NCI-H2107 (cell line): ENCODE data around the gene MEIKIN.
"Not testable (repeated sequence)": the region's sequence is repeated elsewhere in the genome, so short reads cannot be mapped to it uniquely, and the experiment has no call there.

ENCODE experiments used
- DNase-seq: peaks from one replicate; lab custom pipeline; 2025; lab: John Stamatoyannopoulos, UW

Gene MEIKIN

DNA sequence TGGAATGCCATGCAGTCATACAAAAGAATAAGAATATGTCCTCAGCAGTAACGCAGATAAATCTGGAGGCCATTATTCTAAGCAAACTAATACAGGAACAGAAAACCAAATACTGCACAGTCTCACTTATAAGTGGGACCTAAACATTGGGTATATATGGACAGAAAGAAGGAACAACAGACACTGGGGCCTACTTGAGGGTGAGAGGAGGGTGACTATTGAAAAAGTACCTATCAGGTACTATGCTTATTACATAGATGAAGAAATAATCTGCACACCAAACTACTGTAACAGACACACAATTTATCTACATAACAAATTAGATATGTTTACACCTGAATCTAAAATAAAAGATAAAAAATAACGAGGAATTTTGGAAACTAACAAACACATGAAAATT, 38.8 kb downstream of the MEIKIN start:
- DNase-seq: no peak

DNA sequence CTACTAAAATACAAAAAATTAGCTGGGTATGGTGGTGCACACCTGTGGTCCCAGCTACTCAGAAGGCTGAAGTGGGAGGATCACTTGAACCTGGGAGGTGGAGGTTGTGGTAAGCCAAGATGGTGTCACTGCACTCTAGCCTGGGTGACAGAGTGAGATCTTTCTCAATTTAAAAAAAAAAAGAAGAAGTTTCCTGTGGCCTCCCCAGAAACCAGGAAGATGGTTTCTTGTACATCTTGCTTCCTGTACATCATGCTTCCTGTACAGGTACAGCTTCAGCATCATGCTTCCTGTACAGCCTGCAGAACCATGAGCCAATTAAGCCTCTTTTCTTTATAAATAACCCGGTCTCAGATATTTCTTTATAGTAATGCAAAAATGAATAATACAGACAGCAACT, 43.2 kb downstream of the MEIKIN start:
- not testable (repeated sequence) for DNase-seq

DNA sequence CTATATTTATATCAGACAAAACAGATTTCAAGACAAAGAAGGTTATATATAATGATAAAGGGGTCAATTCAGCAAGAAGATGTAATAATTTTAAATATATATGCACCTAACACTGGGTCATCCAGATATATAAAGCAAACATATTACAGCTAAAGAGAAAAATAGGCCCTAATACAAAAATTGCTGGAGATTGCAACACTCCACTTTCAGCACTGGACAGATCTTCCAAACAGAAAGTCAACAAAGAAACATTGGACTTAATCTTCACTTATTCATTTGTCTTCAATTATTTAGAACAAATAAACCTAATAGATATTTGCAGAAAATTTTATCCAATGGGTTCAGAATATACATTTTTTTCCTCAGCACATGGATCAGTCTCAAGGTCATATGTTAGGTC, 45.8 kb downstream of the MEIKIN start:
- DNase-seq: no peak

DNA sequence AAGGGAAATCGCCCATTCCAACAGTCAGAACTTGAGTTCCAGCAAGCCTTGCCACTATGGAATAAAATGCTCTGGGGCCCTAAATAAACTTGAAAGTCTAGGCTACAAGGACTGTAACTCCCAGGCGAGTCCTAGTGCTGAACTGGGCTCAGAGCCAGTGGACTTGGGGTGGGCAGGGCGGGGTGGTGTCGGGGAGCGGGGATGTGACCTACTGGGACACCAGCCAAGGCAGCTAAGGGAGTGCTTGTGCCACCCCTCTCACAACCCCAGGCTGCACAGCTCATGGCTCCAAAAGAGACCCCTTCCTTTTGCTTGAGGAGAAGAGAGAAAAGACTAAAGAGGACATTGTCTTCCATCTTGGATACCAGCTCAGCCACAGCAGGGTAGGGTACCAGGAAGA, 61.5 kb downstream of the MEIKIN start:
- no peak for DNase-seq

DNA sequence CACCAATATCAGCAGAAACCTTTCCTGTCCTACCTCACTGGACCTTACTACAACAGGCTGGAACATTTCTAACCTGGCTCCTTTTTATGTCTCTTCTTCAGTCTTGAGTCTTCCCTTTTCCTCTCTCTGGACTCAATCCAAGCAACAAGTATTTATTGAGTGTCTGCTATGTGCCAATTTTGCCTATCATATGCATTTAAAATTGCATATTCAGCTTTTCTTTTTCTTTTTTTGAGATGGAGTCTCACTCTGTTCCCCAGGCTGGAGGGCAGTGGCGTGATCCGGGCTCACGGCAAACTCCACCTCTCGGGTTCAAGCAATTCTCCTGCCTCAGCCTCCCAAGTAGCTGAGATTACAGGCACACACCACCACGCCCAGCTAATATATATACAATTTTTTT, 65.8 kb downstream of the MEIKIN start:
- no peak for DNase-seq

DNA sequence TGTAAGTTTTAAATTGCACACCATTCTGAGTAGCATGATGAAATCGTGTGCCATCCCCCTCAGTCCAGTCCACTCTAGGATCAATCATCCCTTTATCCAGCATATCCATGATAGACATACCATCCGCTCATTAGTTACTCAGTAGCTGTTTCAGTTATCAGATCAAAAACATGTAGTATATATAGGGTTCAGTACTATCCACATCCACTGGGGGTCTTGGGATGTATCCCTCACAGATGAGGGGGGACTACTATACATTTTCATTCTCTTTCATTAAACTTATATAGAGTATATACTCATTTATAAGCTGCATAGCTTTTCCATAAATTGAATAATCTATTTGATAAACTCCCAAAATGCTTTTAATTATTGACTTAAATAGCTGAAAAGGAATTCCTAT, 67.6 kb downstream of the MEIKIN start:
- no peak for DNase-seq

DNA sequence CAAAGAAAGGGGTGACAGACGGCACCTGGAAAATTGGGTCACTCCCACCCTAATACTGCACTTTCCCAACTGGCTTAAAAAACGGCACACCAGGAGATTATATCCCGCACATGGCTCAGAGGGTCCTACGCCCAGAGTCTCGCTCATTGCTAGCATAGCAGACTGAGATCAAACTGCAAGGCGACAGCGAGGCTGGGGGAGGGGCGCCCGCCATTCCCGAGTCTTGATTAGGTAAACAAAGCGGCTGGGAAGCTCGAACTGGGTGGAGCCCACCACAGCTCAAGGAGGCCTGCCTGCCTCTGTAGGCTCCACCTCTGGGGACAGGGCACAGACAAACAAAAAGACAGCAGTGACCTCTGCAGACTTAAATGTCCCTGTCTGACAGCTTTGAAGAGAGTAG, 74.2 kb downstream of the MEIKIN start:
- DNase-seq: not testable (repeated sequence)

DNA sequence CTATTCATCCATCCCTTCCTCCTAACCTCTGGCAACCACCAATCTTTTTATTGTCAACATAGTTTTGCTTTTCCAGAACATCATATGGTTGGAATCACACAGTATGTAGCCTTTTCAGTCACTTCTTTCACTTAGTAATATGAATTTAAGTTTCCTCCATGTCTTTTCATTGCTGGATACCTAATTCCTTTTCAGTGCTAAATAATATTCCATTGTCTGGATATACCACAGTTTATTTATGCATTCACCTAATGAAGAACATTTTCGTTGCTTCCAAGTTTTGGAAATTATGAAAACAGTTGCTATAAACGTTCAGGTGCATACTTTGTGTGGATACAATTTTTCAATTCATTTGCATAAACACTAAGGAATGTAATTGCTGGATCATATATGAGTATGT, 77.9 kb downstream of the MEIKIN start:
- DNase-seq: no peak

DNA sequence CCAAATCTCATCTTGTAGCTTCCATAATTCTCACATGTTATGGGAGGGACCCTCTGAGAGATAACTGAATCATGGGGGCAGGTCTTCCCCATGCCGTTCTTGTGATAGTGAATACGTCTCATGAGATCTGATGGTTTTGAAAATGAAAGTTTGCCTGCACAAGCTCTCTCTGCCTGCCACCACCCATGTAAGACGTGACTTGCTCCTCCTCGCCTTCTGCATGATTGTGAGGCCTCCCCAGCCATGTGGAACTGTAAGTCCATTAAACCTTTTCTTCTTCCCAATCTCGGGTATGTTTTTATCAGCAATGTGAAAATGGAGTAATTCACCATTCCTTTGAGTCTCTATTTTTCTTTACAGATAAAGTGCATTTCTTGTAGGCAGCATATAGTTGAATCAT, 81.8 kb downstream of the MEIKIN start:
- no peak for DNase-seq

DNA sequence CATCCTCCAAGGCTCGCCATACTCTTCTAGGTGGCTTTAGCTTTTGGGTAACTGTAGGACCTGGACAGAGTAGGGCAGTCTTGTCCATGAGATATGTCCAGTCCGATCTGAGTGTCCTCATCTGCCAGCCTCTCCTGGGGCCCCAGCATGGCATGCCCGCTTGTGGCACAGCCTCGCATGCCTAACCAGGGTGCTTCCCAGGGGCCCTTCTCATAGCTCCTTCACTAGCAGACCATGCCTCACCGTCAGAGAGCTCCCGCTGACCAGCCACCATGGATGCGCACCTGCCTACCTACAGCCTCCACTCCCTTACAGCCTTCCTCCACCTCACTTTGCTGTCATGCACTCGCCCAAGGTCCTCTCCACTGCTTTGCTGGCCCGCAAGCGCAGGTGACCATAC, 88.1 kb downstream of the MEIKIN start:
- DNase-seq: no peak

DNA sequence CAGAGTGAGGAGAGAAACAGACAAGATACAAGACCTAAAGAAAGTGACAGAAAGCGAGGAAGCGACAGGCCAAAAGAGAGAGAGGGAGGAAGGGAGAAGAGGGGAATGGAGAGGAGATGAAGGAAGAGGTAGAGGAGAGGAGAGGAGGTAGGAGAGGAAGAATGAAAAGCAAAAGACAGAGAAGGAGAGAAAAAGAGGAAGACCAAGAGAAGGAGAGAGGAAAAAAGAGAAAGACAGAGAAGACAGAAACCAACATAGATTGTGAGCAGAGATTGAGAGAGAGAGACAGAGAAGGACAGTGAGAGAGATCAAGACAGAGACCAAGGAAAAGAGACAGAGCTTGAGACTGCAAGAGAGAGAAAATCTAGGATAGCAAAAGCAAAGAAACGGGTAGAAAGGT, 90.0 kb downstream of the MEIKIN start:
- DNase-seq: no peak

DNA sequence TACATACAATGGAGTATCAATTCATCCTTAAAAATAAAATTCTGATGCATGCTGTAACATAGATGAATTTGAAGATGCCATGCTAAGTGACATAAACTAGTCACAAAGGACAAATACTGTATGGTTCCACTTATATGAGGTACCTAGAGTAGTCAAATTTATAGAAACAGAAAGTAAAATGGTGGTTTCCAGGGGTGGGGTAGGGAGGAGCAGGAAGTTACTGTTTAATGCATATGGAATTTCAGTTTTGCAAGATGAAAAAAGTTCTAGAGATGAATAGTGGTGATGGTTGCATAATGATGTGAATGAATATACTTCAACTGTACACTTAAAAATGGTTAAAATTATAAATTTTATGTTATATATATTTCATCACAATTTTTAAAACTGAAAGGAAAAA, 91.3 kb downstream of the MEIKIN start:
- no peak for DNase-seq

DNA sequence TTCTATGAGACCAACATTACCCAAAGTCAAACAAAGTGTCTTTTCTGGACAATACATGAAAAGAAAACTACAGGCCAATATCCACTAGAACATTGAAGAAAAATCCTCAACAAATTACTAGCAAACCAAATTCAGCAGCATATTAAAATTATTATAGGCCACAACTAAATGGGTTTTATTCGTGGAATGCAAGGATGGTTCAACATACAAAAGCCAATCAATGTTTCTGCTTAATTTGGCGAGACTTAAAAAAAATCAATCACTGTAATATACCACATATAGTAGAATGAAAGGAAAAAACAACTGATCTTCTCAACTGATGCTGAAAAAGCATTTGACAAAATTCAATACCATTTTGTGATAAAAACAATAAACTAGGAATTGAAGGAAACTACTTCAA, 96.8 kb downstream of the MEIKIN start:
- DNase-seq: no peak

DNA sequence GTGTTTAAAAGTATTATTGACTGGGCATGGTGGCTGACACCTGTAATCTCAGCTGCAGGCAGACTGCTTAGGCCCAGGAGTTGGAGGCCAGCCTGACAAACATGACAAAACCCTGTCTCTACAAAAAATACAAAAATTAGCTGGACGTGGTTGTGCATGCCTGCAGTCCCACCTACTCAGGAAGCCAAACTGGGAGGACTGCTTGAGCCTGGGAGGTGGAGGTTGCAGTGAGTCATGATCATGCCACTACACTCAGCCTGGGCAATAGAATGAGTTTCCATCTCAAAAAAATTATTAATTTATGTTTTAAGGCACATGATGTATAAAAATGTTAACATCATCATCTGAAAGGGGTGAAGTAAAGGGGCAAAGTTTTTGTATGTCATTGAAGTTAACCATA, 98.9 kb downstream of the MEIKIN start:
- DNase-seq: no peak

DNA sequence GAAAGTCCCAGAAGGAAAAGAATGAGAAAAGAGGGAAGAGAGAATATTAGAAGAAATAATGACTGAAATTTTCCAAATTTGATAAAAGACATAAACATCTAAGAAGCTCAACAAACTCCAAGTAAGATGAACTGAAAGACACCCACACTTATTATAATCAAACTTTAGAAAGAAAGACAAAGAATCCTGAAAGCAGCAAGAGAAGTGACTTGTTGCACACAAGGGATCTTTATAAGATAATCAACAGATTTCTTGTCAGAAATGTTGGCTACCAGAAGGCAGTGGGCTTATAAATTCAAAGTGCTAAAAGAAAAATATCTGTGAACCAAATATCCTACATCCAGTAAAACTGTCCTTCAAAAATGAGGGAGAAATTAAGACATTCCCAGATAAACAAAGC, 99.6 kb downstream of the MEIKIN start:
- no peak for DNase-seq

DNA sequence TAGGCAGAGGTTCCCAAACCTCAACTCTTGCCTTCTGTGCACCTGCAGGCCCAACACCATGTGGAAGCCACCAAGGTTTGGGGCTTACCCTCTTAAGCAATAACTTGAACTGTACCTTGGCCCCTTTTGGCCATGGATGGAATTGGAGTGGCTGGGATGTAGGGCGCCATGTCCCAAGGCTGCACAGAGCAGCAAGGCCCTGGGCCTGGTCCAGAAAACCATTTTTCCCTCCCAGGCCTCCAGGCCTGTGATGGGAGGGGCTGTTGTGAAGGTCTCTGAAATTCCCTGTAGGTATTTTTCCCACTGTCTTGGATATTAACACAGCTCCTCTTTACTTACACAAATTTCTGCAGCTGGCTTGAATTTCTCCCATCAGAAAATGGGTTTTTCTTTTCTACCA, 102.5 kb downstream of the MEIKIN start:
- not testable (repeated sequence) for DNase-seq

DNA sequence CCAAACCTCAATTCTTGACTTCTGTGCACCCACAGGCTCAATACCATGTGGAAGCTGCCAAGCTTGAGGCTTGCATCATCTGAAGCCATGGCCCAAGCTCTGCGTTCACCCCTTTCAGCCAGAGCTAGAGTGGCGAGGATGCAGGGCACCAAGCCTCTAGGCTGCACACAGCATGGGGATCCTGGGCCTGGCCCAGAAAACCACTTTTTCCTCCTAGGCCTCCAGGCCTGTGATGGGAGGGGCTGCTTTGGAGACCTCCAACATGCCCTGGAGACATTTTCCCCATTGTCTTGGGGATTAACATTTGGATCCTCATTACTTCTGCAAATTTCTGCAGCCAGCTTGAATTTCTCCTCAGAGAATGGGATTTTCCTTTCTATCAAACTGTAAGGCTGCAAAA, 112.8 kb downstream of the MEIKIN start:
- not testable (repeated sequence) for DNase-seq

DNA sequence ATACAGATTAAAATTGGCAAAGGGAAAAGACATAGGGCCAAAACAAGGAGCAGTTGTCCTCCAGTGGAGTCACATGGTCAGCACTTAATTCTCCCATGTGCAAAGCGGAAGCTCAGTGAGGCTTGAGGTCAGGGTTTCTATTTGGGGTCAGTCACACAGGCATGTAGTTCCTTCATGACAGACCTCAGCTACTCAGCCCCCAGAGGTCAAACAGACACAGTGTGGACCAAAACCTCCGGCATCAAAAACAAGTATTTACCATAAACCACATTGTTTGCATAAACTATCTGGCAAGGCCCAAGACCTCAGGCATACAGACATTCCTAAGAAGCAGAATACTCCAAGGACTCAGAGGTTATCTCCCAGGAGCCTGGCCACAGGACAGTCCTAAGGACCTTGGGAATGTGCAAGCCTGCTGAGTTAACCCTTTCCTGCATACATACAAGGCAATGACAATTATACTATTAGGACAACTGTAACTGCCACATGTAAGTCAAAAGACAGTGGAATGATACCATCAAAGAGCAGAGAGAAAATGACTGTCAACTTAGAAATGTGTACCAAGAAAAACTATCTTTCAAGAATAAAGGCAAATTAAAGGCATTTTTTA, 120.0 kb downstream of the MEIKIN start:
- DNase-seq: no peak

DNA sequence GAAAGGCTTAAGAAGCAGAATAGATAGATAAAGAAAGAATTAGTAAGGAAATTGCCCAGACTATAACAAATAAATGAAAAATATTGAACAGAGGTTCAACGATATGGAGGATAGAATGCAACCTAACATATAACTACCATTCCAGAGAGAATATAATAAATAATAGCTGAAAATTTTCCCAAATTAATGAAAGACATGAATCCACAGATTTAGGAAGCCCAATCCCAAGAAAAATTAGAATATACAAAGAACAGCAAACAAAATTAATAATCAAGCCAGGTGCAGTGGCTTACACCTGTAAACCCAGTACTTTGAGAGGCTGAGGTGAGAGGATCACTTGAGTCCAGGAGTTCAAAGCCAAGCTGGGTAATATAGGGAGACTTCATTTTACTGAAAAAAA, 120.8 kb downstream of the MEIKIN start:
- DNase-seq: no peak

DNA sequence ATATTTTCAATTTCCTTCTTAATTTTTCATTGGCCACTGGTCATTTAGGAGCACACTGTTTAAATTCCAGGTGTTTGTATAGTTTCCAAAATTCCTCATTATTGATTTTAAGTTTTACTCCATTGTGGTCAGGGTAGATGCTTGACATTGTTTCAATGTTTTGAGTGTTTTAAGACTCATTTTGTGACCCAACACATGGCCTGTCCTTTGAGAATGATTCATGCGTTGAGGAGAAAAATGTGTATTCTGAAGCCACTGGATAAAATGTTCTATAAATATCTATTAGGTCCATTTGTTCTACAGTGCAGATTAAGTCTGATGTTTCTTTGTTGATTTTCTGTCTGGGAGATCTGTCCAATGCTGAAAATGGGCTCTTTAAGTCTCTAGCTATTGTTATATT, 124.2 kb downstream of the MEIKIN start:
- no peak for DNase-seq

DNA sequence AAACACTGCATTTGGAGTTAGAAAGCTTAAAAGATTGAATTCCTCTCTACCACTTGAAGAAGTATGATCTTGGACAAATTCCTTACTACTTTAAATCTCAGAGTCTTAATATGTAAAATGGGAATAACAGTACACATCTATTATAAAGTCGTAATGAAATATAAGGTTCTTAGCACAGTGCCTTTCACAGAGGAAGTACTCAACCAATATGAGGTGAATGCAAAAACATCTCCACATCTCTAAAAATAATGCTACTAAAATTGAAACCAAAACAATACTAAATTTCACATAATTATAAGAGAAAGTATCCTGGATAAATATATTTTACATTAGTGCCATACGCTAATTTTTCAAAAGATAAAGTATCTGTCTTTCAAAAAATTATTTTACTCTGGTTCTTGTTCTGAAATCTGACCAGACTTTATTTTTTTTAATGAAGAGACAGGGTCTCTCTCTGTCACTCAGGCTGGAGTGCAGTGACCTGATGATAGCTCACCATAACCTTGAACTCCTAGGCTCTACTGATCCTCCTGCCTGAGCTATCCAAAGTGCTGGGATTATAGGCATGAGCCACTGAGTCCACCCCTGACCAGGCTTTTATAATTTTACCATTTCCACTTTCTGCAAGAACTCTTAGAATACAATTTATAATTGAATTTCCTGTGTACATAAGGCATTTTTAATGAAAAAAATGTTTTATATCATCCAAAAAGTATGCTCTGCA, 127.3 kb downstream of the MEIKIN start:
- no peak for DNase-seq

DNA sequence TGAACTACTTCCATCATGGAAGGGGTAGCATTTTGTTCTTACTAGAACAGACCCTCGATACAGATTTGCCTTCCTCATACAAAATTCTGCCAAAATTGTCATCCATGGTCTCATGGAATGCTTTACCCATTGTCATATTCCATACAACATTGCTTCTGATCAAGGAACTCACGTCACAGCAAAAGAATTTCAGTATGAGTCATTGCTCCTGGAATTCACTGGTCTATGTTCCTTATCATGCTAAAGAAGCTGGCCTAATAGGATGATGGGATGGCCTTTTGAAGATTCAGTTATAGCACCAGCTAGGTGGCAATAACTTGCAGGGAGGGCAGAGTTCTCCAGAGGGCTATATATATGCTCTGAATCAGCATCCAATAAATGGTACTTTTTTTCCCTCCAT, 130.5 kb downstream of the MEIKIN start:
- no peak for DNase-seq

DNA sequence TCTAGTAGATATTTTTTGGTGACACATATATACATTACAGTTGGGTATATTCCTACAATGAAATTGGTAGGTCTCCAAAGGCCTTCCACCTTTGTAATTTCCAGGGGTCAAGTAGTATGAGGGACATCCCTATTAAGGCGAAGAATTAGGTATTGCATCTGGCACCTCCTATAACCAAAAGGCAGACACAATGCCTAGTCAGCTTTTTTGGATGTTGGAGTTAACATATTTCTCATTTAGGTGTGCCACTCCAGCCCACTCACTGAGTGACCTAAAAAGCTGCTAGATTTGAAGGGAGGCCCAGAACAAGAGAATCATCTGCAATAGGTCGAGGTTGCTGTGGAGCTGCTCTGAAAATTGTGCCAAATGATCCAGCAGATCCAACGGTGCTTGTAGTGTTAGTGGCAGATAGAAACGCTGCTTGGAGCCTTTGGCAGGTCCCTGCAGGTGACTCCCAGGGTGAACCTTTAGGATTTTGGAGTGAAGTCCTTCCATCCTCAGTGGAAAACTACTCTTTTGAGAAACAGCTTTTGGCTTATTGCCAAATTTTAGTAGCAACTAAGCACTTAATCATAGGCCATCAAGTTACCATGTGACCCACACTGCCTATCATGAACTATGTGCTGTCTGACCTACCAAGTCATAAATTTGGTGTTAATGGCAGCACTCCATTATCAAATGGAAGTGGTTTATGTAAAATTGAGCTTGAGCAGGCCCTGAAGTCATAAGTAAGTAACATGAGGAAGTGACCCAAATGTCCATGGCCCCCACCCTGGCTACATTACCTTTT, 132.9 kb downstream of the MEIKIN start:
- DNase-seq: no peak
